Measurements from ENCODE around the gene TRIM49D2.
"Not testable (repeated sequence)": the region's sequence is repeated elsewhere in the genome, so short reads cannot be mapped to it uniquely, and the experiment has no call there.

TRIM49D2 gene, protein sequence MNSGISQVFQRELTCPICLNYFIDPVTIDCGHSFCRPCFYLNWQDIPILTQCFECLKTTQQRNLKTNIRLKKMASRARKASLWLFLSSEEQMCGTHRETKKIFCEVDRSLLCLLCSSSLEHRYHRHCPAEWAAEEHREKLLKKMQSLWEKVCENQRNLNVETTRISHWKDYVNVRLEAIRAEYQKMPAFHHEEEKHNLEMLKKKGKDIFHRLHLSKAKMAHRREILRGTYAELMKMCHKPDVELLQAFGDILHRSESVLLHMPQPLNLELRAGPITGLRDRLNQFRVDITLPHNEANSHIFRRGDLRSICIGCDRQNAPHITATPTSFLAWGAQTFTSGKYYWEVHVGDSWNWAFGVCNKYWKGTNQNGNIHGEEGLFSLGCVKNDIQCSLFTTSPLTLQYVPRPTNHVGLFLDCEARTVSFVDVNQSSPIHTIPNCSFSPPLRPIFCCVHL

DNA sequence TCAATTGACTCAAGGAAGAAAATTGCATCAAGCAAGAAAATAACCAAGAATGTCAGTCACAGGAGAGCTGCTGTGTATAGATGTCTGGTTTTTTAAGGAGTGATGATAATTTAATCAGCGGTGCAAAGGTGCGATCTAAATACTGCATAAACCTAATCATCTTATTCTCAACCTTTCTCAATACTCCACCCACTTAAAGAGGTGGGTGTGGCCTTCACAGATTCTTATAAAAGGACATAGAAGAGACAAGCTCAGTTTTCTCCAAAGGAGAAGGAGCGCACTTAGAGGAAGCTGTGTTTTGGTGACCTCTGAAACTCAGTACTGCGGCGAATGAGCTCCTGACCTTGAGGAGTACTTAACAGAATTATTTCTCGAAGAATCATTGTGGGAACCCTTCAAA, at the start of gene TRIM49D2:
TRIM49D2 (plus strand) TSS at position 301 of the 400 bp plus-strand sequence. CDS start 2,698 bp downstream, outside the sequence.
- DNase-seq (ENCODE audit: low spot score): not testable (repeated sequence)

DNA sequence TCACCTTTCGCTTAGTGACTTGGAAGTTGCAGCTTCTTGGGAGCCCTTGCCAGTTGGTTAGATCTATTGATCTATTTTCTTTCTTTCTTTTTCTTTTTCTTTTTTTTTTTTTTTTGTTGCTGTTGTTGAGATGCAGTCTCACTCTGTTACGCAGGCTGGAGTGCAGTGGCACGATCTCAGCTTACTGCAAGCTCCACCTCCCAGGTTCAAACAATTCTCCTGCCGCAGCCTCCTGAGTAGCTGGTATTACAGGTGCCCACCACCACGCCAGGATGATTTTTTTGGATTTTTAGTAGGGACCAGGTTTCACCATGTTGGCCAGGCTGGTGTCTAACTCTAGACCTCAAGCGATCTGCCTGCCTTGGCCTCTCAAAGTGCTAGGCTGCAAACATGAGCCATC, 46.4 kb upstream of the TRIM49D2 start:
- DNase-seq (ENCODE audit: low spot score): not testable (repeated sequence)

DNA sequence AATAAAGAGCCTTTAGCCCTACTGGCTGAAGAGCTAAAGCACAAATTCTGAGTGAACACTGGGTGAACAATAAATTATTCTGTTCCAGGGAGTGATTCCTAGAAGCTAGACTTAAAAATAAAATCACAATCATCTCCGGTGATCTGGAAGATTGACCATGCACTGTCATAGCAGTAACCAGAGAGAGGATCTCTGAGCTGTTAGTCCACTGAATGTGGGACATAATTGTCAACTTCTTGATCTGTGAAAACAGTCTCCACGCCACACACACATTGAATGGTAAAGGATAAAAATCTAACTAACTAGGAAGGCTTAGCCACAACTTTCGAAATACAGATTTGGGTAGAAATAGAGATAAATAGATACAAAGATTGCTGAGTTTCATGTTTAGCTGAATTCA, 30.6 kb upstream of the TRIM49D2 start:
- not testable (repeated sequence) for DNase-seq (ENCODE audit: low spot score)

DNA sequence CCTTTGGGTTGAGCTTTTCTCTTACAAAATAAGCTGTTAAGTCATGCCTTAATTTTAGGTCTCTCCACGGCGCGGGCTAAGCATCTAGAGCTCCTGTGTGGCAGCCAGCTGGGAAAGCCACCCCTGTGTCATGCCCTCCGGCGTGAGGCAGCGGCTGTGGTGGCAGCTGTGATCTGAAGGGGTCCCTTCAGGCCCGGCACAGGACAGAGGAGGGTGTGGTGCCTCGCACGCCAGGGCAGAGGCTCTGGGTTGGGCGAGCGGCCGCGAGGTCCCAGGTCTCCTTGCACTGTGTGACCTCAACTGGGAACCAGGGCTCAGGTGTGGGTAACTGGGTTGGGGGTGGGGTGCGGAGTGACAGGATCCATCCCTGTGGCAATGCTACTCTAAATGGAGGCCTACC, 23.1 kb upstream of the TRIM49D2 start:
- not testable (repeated sequence) for DNase-seq (ENCODE audit: low spot score)

DNA sequence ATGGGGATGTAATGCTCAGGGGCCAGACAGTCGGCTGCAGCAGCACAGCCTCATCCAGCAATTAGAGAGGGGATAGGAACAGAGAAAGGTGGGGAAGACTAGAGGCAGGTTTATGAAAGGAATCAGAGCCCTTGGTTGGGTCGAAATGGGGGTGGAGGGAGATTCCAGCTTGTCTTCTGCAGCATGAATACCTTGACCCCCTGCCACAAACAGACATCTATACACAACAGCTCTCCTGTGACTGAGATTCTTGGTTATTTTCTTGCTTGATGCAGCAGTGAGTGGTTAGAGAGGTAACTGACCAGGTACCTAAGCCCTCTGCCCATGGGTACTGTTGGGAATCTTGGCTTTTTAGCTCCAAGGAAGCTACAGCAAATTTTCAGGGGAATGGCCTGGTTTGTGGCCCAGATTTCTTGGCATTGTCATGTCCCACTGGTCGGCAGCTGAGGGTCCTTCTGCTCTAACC, 1.6 kb upstream of the TRIM49D2 start, which contains the start of gene TRIM49D1:
TRIM49D1 (minus strand) TSS at position 51 of the 466 bp plus-strand sequence. CDS start 4,535 bp downstream, outside the sequence.
- DNase-seq (ENCODE audit: low spot score): no peak

DNA sequence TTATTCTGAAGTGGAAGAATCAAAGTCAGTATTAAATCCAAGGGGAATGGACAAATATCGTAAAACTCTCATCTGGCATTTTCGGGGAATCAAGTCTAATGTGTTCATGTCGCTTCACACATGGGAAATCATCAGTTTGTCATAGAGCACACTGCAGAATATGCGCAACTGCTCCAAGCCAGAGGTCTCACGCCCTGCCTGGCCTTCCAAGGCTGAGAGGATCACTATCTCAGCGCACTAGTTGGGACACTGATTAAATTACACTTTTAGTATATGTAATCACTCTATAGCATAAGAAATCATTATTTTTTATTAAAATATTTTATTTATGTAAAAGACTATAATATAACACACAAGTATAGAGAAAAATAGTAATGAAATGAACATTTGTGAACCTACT, 37.0 kb downstream of the TRIM49D2 start:
- not testable (repeated sequence) for DNase-seq (ENCODE audit: low spot score)

DNA sequence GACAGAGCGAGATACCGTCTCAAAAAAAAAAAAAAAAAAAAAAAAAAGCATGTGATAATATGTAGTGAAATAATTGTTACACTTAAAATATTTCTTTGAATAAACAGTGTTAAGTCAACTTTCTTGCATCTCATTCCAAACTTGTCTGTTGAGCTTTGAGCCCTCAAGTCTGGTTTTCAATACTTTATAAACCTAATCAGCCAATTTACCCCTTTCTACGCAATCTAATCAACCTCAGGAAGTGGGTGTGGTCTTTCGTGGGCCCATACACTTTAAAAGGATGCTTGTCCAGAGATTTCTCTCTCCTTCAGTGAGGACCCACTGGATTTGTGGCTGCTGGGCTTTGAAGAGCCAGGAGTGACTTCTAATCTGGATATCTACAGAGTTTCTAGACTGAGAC, 41.9 kb downstream of the TRIM49D2 start, which contains the start of gene TRIM64:
TRIM64 (plus strand) TSS at position 301 of the 400 bp plus-strand sequence. CDS start 2,467 bp downstream, outside the sequence.
- DNase-seq (ENCODE audit: low spot score): not testable (repeated sequence)
